ENCODE data around the gene RNPS1.
"Not testable (repeated sequence)": the region's sequence is repeated elsewhere in the genome, so short reads cannot be mapped to it uniquely, and the experiment has no call there.

The RNPS1 gene

DNA sequence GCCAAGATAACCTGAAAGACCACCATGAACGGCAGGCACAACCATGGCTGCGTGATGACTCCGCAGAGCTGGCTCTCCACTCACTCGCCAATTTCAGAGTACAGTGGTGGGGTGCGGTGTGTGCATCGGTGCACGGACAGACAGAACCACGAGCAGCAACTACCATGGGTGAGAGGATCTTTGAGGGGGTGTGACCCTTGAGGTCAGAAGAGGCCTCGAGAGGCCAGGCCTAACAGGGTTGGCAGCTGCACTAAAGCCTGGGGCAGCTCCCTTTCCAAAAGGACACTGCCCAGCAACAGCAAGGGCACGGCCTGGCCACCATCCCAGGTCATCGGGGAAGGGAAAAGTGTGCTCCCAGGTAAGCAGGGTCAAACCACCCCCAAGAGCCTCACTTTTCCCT, 14.6 kb downstream of the RNPS1 start:
- FAIRE-seq: no peak

DNA sequence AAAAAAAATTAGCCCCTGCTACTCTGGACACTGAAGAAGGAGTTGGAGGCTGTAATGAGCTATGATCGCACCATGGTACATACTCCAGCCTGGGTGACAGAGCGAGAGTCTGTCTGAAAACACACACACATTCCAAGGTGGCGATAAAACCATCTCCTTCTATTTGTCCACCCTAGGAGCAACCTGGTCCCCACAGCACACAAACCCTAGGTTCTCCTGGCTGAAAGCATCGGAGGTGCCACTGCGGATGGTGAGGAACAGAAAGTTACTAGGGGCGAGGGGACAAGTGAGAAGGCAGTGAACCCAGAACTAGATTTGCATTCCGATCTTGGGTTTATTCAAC, 15.1 kb downstream of the RNPS1 start:
- no peak for FAIRE-seq

DNA sequence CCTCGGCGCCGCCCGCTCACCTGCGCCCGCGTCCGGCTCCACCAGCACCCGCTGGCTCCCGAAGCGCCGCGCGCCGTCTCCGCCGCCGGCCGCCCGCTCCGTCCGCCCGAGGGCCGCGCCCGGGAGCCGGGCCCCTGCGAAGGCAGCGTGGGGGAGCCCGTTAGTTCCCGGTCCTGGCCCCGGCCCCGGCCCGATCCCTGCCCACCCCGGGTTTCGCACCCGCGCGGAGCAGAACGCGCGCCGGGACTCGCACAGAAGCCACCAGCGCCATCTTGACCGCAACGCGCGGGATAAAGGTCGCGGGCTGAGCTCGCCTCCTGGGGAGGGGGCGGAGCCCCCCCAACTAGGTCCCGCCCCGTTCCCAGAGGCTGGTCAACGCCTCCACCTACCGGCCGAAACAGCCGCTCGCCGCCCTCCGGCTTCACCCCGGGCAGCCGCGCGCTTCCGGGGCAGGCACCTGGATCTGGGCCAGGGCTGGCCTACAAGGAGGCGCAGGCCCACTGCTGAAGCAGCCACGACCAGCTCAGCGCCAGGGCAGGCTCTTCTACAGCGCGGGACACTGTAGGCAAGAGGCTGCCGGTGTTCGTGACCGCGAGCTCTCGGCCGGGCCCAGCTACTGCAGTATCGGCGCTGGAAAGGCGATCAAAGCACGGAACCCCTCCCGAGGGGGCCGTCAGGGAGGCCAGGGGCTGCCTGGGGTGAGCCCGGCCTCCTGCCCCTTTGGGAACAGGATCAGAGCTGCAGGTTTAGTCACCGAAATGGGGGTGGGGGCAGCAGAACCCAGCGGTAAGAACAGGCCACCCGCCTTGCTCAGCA, 16.4 kb downstream of the RNPS1 start, which contains the start of gene ECI1:
Gene ECI1, minus strand, starts transcription at position 292 of the 816 bp plus-strand sequence. Its CDS starts 21 bp downstream, at position 271.
- peak; percentile 84 for FAIRE-seq

DNA sequence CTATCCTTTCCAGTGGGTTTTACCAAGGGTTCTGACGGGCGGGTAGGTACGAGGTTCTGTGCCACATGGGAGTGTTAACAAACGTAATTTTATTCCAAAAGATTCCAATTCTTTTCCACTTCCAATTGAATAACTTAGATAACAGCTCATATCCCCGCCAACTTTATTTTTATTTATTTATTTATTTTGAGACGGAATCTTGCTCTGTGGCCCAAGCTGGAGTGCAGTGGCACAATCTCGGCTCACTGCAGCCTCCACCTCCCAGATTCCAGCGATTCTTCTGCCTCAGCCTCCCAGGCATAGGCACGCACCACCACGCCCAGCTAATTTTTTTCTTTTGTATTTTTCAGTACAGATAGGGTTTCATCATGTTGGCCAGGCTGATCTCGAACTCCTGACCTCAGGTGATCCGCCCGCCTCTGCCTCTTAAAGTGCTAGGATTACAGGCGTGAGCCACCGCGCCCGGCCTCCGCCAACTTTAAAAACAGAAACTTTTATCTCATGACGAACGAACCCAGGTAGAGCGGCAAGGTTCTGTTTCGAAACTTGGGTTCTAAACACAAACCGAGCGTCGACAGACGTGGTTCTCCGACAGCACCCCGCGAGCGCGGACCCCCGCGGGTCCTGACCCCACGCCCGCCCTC, 17.2 kb downstream of the RNPS1 start:
- no peak for FAIRE-seq

DNA sequence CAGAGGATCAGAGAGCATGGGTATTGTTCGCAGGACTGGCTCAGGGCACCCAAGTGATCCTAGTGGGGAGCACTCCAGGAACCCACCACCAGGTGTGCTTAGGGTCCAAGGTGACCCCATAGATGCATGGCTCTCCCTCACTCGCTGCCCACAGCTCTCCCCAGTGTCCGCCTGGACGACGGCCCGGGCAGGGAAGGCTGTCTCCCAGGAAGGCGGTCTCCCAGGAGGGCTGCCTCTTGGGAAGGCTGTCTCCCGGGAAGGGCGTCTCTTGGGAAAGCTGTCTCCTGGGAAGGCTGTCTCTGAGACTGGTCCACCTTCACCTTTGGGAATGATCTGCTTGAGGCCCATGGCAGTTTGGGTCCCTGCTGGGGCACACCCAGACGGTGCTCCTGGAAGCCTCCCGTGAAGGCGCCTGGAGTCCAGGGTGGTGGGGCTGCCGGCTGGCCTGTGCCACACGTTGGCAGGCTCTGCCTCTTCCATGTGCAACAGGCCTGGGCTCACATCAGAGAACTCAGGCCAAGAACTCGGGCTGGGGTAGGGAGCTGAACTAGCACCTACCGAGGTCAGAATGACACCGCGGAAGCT, 21.5 kb downstream of the RNPS1 start:
- no peak for FAIRE-seq

DNA sequence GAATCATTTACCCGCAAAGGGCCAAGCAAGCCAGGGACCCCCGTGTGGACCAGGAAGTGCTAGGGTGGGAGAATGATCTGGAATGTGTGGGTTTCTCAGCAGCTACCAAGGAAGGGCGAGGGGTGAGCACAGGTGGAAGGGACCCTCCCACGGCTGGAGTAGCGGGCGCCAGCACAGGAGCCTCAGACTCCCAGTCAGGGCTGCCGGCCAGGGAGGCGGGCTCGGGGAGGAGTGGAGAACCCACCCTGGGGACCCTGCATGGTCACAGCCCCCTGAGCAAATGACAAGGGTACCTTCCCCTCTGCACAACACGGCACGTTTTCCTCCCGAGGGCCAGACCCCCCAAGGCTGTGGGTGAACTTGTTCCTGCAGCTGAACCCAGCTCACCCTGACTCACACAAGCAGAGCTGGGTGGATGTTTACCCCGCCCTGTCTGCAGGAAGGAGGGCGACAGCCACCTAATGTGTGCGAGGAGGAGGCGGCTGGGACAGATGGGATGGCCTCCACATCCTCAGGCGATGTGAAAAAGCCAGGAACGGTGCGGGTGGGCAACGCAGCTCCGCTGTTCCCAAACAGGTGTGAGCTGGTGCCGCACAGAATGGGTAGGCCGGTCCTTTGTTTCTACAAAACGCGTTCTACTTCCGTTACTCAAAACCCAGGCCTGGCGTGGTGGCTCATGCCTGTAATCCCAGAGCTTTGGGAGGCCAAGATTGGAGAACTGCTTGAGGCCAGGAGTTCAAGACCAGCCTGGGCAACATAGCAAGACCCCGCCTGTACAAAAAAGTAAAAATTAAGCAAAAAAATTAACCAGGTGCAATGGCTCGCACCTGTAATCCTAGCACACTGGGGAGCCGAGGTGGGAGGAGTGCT, 22.8 kb downstream of the RNPS1 start:
- no peak for FAIRE-seq

DNA sequence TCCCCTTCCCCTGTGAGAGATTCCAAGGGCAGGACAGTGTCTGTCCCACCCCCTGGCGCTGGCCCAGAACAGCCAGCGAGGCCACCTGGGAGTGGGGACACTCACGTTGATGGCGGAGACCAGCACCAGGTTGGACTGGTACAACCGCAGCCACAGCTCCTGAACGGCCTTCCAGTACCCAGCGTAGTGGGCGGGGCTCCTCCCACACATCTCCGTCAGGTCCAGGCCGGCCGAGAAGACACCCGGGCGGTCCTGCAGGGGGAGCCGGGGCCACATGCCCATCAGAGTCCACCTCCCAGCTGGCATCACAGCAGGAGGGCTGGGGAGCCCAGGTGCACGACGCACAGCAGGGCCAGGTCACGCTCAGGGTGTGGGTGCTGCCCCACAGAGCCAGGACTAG, 23.6 kb downstream of the RNPS1 start:
- no peak for FAIRE-seq

DNA sequence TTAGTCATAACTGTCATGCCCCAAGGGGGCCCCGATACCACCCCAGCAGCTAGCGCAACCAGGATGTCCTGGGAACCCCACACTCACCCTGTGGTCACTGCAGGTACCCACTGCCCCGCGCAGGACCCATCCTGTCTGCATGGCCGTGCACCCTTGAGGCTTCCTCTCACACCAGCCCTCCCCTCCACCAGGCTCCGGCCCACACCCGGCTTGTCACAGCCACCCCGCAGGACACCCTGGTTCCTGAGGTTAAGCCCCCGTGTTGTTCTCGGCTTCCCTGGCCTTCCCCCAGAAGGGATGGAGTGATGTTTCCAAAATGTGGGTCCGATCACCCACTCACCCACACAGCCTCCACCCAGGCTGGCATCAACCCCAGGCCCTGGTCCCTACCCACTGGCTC, 24.1 kb downstream of the RNPS1 start:
- no peak for FAIRE-seq

DNA sequence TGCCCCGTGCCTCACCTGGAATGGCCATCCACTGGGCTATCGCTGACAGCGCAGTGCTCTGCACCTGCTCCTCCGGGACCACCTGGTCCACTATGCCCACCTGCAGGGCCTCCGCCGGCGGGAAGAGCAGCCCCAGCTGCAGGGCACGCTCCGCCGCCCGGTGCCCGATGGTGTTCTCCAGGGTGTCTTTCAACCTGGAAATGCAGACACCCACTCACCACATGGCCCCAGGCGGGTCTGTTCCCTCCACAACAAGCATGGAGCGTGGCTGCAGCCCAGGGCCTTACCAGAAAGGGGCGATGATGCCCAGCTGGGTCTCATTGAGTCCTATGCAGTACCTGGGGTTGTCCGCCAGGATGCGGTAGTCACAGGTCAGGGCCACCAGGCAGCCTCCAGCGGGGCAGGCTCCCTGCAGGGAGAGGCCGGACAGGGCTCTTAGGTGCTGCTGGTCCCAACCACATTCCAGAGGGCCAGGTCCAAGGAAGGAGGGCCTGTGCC, 24.8 kb downstream of the RNPS1 start:
- FAIRE-seq: no peak

DNA sequence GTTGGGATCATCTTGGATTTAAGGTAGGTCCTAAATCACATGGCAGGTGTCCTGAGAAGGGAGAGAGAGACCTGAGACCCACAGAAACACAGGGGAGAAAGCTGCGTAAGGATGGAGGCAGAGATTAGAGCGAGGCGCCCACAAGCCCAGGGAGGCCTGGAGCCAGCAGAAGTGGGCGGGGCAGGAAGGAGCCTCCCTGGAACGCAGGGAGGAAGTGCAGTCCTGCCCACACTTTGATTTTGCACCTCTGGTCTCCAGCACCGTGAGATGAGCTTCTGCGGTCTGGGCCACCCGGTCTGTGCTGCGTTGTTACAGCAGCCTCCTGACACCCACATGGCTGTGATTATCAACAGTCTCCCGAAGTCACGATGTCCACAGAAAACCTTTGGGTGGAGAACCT, 25.3 kb downstream of the RNPS1 start:
- no peak for FAIRE-seq

DNA sequence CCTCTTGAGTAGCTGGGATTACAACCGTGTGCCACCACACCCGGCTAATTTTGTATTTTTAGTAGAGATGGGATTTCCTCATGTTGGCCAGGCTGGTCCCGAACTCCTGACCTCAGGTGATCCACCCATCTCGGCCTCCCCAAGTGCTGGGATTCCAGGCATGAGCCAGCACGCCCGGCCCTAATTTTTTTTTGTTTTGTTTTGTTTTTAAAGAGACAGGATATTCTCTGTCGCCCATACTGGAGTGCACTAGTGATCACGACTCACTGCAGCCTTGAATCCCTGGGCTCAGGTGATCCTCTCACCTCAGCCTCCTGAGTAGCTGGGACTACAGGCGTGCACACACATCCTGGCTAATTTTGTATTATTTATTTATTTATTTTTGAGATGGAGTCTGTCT, 27.6 kb downstream of the RNPS1 start:
- not testable (repeated sequence) for FAIRE-seq

DNA sequence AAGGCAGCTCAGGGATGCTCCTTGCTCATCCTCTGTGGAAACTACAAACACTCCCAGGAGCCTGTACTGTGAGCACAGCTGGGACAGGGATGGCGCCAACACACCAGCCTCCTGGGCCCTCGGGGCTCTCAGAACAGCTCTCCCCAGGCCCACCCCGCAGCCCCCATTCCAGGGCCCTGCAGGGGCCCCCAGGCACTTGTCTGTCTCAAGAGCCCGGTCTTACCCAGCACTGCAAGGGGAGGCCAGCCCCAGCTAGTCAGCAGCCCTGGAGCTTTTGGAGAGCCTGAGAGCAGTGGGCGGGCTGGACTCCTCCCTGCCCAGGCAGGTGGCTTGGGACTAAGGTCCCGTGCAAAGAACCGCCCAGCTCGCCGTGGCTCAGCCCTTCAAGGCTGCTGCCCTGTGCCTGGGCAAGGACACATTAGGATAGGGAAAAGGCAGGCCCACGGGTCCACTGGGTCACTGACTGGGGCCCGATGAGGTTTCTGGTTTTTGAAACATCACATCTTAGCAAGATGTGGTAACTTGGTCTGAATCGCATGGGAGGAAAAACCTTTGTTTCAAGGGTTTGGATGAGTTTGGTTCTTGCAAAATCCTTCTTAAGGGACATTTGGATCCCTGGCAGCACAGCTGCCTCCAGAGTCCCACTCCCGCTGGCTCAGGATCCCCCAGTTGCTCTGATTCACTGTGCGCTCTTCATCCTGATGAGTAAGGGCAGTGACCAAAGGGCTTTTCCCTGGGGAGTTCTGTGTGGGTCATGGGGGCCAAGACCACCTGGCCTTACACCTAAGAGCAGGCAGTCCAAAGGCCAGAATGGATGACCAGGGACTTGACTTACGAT, 28.9 kb downstream of the RNPS1 start:
- no peak for FAIRE-seq

DNA sequence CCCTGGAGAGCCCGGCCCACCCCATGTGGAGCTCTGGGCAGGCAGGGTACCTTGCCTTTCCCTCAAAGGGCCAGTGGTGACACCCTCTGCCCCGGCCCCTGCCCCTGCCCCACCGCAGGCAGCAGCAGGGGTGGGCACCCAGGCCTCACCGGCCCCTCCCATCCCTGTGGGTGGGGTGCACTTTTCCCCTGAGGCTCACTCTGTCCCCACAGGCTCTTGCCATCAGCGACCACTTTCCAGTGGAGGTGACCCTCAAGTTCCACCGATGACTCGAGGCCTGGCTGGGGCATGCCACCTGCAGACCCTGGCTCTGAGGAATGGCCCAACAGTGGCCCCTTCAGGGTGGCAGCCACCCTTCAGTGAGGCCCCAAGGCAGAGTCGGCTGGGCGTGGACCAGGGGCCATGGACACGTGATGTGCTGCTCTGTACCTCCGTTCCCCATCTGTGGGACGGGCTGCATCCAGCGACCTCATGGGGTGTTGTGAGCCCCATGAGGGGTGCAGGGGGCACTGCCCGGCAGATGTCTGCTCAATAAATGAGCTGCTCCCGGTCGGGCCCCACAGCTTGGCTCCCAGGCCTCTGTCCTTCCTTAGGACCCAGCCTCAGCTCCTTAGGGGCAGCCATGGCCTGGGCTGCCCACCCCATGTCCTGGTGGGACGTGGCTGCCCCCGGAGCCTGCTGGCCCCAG, 29.6 kb downstream of the RNPS1 start:
- FAIRE-seq: no peak

DNA sequence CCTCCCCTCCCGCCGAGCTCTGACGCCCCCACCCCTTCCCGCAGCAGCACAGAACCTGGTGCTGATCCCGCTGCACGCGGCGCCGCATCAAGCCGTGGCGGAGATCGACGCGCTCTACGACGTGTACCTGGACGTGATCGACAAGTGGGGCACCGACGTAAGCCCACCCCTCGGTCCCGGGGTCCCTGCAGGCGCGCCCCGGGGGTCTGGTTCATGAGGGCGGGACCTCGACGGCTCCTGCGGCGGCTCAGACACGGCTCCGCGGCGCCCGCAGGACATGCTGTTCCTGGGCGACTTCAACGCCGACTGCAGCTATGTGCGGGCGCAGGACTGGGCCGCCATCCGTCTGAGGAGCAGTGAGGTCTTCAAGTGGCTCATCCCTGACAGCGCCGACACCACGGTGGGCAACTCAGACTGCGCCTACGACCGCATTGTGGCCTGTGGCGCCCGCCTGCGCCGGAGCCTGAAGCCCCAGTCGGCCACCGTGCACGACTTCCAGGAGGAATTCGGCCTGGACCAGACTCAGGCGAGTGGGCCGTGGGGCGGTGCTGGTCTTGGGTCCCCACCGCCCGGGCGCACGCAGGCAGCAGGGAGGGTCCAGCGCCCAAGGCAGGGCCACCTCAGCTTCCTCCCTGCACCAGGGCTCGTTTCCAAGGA, 30.3 kb downstream of the RNPS1 start:
- FAIRE-seq: no peak

DNA sequence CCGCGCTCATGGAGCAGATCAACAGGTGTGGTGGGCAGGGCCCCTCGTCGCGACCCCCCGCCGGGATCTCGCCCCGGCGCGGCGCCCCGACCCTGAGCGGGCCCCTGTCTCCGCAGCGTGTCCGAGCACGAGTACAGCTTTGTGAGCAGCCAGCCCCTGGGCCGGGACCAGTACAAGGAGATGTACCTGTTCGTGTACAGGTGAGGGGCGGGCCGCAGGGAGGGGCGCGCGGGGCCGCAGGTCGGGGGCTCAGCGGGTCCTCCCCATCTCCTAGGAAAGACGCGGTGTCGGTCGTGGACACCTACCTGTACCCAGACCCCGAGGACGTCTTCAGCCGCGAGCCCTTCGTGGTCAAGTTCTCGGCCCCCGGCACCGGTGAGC, 30.8 kb downstream of the RNPS1 start:
- no peak for FAIRE-seq

DNA sequence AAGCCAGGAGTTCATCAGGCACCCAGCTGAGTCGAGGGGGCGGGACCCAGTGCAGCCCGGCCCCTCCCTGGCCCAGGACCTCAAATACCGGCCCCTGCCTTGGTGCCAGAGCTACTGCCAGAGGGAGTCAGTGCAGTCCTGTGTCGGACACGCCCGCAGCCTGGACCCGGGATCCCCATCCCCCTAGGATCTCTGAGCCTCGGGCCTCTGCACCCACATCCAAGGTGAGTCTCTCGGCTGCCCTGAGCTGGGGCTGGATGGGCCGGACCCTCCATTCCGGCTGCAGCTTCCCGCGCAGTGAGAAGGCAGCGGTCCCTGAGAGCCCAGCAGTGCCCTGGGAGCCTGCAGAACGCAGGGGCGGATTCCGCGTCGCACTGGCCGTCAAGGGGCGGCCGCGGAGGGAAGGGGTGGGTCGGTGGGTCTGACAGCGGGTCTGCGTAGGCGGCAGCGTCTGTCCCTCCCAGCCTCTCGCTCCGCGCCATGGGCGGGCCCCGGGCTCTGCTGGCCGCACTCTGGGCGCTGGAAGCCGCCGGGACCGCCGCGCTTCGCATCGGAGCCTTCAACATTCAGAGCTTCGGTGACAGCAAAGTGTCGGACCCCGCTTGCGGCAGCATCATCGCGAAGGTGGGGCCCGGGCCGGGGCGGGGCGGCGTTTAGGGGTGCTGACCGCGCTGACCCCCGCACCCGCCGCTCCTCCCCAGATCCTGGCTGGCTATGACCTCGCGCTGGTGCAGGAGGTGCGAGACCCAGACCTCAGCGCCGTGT, 31.4 kb downstream of the RNPS1 start, which contains the start of gene DNASE1L2:
Gene DNASE1L2, plus strand, starts transcription at position 108 of the 765 bp plus-strand sequence. Its CDS starts 373 bp downstream, at position 481.
- no peak for FAIRE-seq

DNA sequence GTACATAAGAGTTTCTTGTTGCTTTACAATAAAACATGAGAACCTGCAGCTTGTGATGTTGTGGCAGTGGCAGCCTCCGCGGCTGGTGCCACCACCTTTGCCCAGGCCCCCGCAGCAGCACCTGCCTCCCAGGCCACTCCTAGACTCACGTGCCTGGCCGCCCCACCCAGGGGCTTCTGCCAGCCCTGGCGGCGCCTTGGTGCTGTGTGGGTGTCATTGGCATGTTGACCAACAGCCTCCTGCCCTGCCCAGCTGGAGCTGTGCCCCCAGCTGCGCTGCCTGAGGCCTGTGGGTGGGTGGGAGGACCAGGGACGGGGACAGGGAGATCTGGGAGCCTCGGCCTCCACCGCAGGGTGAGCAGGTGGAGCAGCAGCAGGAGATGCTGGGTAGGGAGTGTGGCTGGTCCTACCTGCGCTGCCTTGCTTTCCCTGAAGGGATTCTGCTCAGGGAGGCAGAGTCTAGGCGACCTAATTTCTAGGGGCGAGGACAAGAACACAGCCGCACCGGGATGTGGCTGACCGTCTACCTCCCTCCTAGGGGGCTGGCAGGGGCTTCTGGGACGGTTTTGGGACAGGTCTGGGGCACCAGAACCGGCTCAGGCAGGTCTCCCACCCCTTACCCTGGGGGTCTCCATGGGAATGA, 32.1 kb downstream of the RNPS1 start:
- FAIRE-seq: no peak

DNA sequence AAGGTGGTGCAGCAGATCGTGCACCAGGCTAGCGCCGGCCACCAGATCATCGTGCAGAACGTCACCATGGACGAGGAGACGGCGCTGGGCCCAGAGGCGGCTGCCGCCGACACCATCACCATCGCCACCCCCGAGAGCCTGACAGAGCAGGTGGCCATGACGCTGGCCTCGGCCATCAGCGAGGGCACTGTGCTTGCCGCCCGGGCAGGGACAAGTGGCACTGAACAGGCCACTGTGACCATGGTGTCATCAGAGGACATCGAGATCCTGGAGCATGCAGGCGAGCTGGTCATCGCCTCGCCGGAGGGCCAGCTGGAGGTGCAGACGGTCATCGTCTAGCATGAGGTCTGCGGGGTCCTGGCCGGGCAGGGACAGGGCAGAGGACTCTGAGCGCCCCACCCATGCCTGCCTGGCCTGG, 32.7 kb downstream of the RNPS1 start:
- no peak for FAIRE-seq

DNA sequence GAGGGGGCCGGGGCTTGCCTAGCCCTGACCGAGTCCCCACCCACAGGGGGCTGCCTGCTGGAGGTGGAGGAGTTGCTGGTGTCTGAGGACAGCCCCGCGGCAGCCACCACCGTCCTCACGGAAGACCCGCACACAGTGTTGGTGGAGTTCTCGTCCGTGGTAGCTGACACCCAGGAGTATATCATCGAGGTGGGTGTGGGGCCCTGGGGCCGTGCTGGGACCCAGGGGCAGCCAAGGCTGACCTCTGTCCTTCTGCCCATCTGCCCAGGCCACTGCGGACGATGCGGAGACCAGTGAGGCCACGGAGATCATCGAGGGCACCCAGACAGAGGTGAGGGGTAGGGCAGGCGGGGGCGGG, 33.1 kb downstream of the RNPS1 start:
- no peak for FAIRE-seq
